K562 (cell line): Measurements from ENCODE around the gene UPK2. TPM values are rescaled to one million over a fixed set of nuclear protein-coding genes. Genes with fewer than 3 reads are reported as not detected.
A peak's percentile ranks its signal among the peaks of the same experiment; 100 is the strongest.

Experiments
- DACH1 ChIP-seq: fragments of 450-650 bp; IDR thresholded peaks from 2 replicates; pipeline ENCODE4 v1.6.1; 2018; ENCODE audit not compliant: partially characterized antibody
- DMBX1 ChIP-seq: fragments of 250-450 bp; sonication (Bioruptor Pico); IDR thresholded peaks from 2 replicates; pipeline ENCODE4 v1.8.0; 2022; ENCODE audit warnings: inconsistent platforms, mild to moderate bottlenecking, moderate library complexity, borderline replicate concordance
- ELF1 ChIP-seq: fragments of 200-800 bp; sonication (Bioruptor generic); IDR thresholded peaks from 2 replicates; pipeline ENCODE4 v1.6.1; 2016; ENCODE audit warnings: missing genetic modification characterization, missing compliant biosample characterization
- HDAC6 ChIP-seq: IDR thresholded peaks from 2 replicates; pipeline ENCODE4 v1.6.1; 2012; ENCODE audit warnings: low read depth, mild to moderate bottlenecking, control low read depth, inconsistent platforms, low read length, moderate library complexity
- KDM5B ChIP-seq: fragments of 200-600 bp; sonication (generic); IDR thresholded peaks from 2 replicates; pipeline ENCODE4 v1.6.1; 2012; ENCODE audit warnings: low read depth, mild to moderate bottlenecking, moderate library complexity, low read length, control low read depth, inconsistent platforms; ENCODE audit not compliant: insufficient replicate concordance
- LCOR ChIP-seq: sonication (generic); formaldehyde crosslinking; IDR thresholded peaks from 2 replicates; pipeline ENCODE4 v1.8.0; 2022; ENCODE audit warnings: mild to moderate bottlenecking, missing genetic modification reagents
- MAFG ChIP-seq: fragments of 450-650 bp; conservative IDR thresholded peaks from 2 replicates; pipeline ENCODE4 v1.6.1; 2016; ENCODE audit warnings: missing genetic modification characterization, missing compliant biosample characterization
- MNT ChIP-seq, 2 experiments: fragments of 450-650 bp; conservative IDR thresholded peaks; 2 replicates each; pipeline ENCODE4 v1.6.1; 2017; ENCODE audit warnings: mild to moderate bottlenecking in 2 of 2, moderate library complexity in 2 of 2
- MXI1 ChIP-seq: IDR thresholded peaks from 2 replicates; pipeline ENCODE4 v1.6.1; 2011; ENCODE audit warnings: low read depth, mild to moderate bottlenecking, improper control_type of control experiment, low read length
- PHB ChIP-seq: fragments of 250-450 bp; sonication (Bioruptor Pico); IDR thresholded peaks from 2 replicates; pipeline ENCODE4 v1.5.0; 2021
- PML ChIP-seq: IDR thresholded peaks from 2 replicates; pipeline ENCODE4 v1.6.1; 2012; ENCODE audit warnings: low read length, inconsistent platforms
- POLR3G ChIP-seq: IDR thresholded peaks from 2 replicates; pipeline ENCODE4 v1.6.1; 2011; ENCODE audit not compliant: insufficient read length, insufficient replicate concordance; ENCODE audit errors: extremely low read depth
- SIN3B ChIP-seq: fragments of 450-650 bp; IDR thresholded peaks from 2 replicates; pipeline ENCODE4 v1.6.1; 2017; ENCODE audit warnings: low read depth, mild to moderate bottlenecking, moderate library complexity
- SMAD2 ChIP-seq: fragments of 150-350 bp; IDR thresholded peaks from 2 replicates; pipeline ENCODE4 v1.6.1; 2014; ENCODE audit warnings: low read depth, mild to moderate bottlenecking, low read length
- SMARCA5 ChIP-seq: fragments of 450-650 bp; IDR thresholded peaks from 2 replicates; pipeline ENCODE4 v1.6.1; 2016
- TAF1 ChIP-seq: IDR thresholded peaks from 2 replicates; pipeline ENCODE4 v1.6.1; 2011; ENCODE audit warnings: mild to moderate bottlenecking, low read length, moderate library complexity; ENCODE audit not compliant: insufficient read depth, control insufficient read depth, severe bottlenecking; ENCODE audit errors: extremely low read depth
- USF1 ChIP-seq: sonication (generic); formaldehyde crosslinking; IDR thresholded peaks from 2 replicates; pipeline ENCODE4 v1.9.0; 2022; ENCODE audit warnings: mild to moderate bottlenecking, missing genetic modification reagents
- ZFP36 ChIP-seq: fragments of 150-350 bp; IDR thresholded peaks from 2 replicates; pipeline ENCODE4 v1.6.1; 2018; ENCODE audit warnings: low read length, low read depth; ENCODE audit not compliant: partially characterized antibody
- ZNF24 ChIP-seq: fragments of 450-650 bp; IDR thresholded peaks from 2 replicates; pipeline ENCODE4 v1.6.1; 2016
- ZNF253 ChIP-seq: fragments of 250-450 bp; sonication (Bioruptor Pico); conservative IDR thresholded peaks from 2 replicates; pipeline ENCODE4 v1.6.1; 2021; ENCODE audit warnings: mild to moderate bottlenecking
- ZNF507 ChIP-seq: conservative IDR thresholded peaks from 2 replicates; pipeline ENCODE4 v1.6.1; 2017; ENCODE audit warnings: missing genetic modification characterization, missing compliant biosample characterization
- polyA plus RNA-seq, 8 experiments: library from polyadenylated mRNA; depleted of rRNA in 4 of 8; stranded (reverse) in 5 of 8; unstranded in 3 of 8; fragments of >200 nt; fragmentation: Nextera tagmentation in 2 of 8; fragmentation: Illumina TruSeq in 1 of 8; extraction: Ambion mirVana in 2 of 8; extraction: Trizol in 1 of 8; gene quantifications; 2 replicates each; pipeline versions ENCODE4 v1.2.1 to v1.2.3, GENCODE V29; 2011 to 2014; ENCODE audit warnings: inconsistent platforms in 1 of 8, missing spikeins in 1 of 8
- total RNA-seq, 7 experiments: library from RNA; depleted of rRNA in 6 of 7; stranded (reverse); fragments of >200 nt in 6 of 7; fragmentation: Illumina TruSeq in 2 of 7; extraction: Trizol in 2 of 7; gene quantifications; 2 replicates each; pipeline versions ENCODE4 v1.2.1 to v1.2.3, GENCODE V29; 2011 to 2021; ENCODE audit warnings: low replicate concordance in 1 of 7
- TF ChIP-seq, protein P1 (sequence below): fragments of 450-650 bp; formaldehyde crosslinking; IDR thresholded peaks from 2 replicates; pipeline ENCODE4 v1.4.0; 2022; ENCODE audit warnings: missing genetic modification characterization
- TF ChIP-seq, protein P2 (sequence below): fragments of 450-650 bp; formaldehyde crosslinking; IDR thresholded peaks from 2 replicates; pipeline ENCODE4 v1.4.0; 2020; ENCODE audit warnings: mild to moderate bottlenecking, moderate library complexity

UPK2 gene
- total and polyA plus RNA-seq, 9 of the 15 experiments (the other 6 are each of a cell fraction or from before 2014, with no cell fraction given): not detected

- TF ChIP-seq HDAC6 (no peak), ZNF24 (no peak), MNT (conservative IDR thresholded peaks at IDR 0.05) (no peak), ELF1 (tag) (peak; percentile 70), SIN3B (0 out of 2 replicates have a peak, but pooled peaks have one; percentile 30), USF1 (CRISPR knock-in tag) (no peak), POLR3G (no peak), MXI1 (no peak), PML (no peak), LCOR (CRISPR knock-in tag) (0 out of 2 replicates have a peak, but pooled peaks have one; percentile 5), DMBX1 (no peak), TAF1 (peak; percentile 6), SMAD2 (no peak), MAFG (tag) (no peak), SMARCA5 (no peak), ZNF507 (tag) (no peak), ZFP36 (no peak), ZNF253 (CRISPR knock-in tag) (no peak), KDM5B (peak; percentile 23), PHB (CRISPR knock-in tag) (no peak), DACH1 (no peak)
- TF ChIP-seq, protein P1, sequence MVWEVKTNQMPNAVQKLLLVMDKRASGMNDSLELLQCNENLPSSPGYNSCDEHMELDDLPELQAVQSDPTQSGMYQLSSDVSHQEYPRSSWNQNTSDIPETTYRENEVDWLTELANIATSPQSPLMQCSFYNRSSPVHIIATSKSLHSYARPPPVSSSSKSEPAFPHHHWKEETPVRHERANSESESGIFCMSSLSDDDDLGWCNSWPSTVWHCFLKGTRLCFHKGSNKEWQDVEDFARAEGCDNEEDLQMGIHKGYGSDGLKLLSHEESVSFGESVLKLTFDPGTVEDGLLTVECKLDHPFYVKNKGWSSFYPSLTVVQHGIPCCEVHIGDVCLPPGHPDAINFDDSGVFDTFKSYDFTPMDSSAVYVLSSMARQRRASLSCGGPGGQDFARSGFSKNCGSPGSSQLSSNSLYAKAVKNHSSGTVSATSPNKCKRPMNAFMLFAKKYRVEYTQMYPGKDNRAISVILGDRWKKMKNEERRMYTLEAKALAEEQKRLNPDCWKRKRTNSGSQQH: no peak
- TF ChIP-seq, protein P2, sequence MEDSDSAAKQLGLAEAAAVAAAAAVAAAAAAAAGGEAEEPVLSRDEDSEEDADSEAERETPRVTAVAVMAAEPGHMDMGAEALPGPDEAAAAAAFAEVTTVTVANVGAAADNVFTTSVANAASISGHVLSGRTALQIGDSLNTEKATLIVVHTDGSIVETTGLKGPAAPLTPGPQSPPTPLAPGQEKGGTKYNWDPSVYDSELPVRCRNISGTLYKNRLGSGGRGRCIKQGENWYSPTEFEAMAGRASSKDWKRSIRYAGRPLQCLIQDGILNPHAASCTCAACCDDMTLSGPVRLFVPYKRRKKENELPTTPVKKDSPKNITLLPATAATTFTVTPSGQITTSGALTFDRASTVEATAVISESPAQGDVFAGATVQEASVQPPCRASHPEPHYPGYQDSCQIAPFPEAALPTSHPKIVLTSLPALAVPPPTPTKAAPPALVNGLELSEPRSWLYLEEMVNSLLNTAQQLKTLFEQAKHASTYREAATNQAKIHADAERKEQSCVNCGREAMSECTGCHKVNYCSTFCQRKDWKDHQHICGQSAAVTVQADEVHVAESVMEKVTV (CRISPR knock-in tag): no peak
These were observed 26.5 kb upstream of the UPK2 start (continued) for GRCh38 chr11:118929501-118930093.
